ENCODE data around the gene PAX8. TPM values are rescaled to one million over a fixed set of nuclear protein-coding genes. Genes with fewer than 3 reads are reported as not detected.

The PAX8 gene
- total RNA-seq, 1 donor from 2014 or later: 1.2 TPM

DNA sequence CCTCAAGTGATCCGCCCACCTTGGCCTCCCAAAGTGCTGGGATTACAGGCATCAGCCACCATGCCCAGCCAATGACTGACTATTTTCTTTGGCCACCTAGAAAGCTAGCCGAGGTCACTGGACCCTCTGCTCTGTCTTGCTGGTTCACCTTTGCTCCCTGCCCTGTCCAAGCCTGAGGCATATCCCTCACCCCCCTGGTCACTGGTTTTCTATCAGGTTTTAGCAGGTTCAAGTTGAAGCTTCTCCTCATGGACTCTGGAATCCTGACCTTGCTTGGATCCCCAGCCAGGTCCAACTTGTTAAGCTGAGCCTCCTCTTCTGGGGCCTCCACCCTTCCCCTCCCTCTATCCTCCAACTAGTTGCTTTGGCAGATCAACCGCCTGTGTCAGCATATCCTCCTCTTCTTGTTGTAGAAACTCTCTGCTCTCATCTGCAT lies 33.4 kb downstream of the PAX8 start:
- Histone ChIP-seq H3K36me3 (no peaks in the 10 kb centered on the region), H3K27ac (no peak overlapping the region), H3K4me3 (no peak overlapping the region), H3K27me3 (ENCODE audit: low read depth) (no peaks in the 10 kb centered on the region), H3K4me1 (peaks cover 19% of the 10 kb centered on the region), H3K9me3 (no peaks in the 10 kb centered on the region)
- intact Hi-C loops (cut with DNase I): no loop called here
- ATAC-seq (no peak), DNase-seq (no peak)
- TF ChIP-seq, protein P1, sequence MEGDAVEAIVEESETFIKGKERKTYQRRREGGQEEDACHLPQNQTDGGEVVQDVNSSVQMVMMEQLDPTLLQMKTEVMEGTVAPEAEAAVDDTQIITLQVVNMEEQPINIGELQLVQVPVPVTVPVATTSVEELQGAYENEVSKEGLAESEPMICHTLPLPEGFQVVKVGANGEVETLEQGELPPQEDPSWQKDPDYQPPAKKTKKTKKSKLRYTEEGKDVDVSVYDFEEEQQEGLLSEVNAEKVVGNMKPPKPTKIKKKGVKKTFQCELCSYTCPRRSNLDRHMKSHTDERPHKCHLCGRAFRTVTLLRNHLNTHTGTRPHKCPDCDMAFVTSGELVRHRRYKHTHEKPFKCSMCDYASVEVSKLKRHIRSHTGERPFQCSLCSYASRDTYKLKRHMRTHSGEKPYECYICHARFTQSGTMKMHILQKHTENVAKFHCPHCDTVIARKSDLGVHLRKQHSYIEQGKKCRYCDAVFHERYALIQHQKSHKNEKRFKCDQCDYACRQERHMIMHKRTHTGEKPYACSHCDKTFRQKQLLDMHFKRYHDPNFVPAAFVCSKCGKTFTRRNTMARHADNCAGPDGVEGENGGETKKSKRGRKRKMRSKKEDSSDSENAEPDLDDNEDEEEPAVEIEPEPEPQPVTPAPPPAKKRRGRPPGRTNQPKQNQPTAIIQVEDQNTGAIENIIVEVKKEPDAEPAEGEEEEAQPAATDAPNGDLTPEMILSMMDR (IDR thresholded peaks at IDR 0.05): no peak

DNA sequence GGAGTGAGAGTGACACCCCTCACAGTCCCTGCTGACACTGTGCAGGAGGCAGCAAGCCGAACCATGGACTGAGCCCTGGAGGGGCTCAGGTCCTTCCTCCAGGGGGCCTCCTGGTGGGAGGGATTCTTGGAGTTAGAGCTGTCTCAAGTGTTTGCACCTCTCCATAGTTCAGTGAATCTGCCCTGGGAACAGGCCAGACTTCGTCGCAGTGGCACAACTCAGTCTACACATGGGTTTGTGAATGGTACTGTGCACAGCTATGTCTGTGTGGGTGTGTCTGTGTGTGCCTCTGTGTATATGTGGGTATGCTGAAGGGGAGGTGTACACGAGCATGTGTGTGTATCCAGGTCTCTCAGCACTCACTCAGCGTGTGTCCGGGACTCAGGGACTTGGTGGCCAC lies 36.4 kb downstream of the PAX8 start:
- H3K4me3 ChIP-seq: no peak overlapping the region
- no peak for ATAC-seq
- TF ChIP-seq, protein P1 (IDR thresholded peaks at IDR 0.05): no peak
- intact Hi-C loops (cut with DNase I): no loop called here
- H3K27ac ChIP-seq: no peak overlapping the region
- no peaks in the 10 kb centered on the region for H3K36me3 ChIP-seq
- no peak for DNase-seq
- no peaks in the 10 kb centered on the region for H3K9me3 ChIP-seq
- H3K4me1 ChIP-seq: peaks cover 25% of the 10 kb centered on the region
- no peaks in the 10 kb centered on the region for H3K27me3 ChIP-seq (ENCODE audit: low read depth)

DNA sequence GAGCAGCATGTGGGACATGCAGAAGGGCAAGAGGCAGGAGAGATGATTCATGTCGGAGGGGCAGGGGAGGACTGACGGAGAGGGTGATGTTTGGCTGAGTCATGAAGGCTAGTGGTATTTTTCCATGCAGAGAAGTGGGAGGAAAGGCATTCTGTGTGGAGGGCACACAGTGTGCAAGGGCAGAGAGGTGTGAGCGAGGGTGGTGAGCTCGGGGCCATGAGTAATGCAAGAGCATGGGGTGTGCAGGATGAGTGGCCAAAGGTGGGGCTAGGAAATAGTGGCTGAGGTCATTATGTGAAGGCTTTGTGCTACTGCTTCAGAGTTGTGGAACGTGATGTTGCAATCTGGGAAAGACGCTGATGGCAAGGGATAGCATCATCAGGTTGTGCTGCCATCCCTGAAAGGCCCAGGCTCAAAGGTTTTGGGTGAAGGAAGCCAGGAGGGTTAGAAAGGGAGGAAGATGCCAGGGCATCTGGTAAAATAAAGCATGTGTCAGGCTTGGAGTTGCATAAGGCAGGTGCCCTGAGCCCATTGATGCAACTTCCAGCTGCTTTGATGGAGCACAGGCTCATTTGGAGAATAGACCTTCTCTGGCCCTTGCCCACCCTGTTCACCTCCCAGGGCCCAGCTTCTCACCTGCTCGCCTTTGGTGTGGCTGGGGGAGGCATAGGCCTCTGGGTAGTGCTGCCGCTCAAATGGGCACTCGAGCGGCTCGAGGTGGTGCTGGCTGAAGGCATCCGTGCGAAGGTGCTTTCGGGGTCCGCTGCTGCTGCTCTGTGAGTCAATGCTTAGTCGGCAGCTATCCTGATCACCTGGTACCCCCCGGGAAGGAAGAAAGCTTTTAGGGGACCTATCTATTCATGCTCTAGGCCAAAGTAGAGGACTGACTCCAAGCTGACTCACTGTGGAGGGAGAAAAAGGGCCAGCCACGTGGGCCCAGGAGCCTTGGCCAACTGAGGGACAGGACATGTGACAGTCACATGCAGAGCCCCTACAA lies 37.5 kb downstream of the PAX8 start:
- TF ChIP-seq, protein P1 (IDR thresholded peaks at IDR 0.05): no peak
- intact Hi-C loops (cut with DNase I): no loop called here
- Histone ChIP-seq H3K36me3 (no peaks in the 10 kb centered on the region), H3K9me3 (no peaks in the 10 kb centered on the region), H3K27ac (peak overlapping the region; percentile 5), H3K4me1 (peaks cover 25% of the 10 kb centered on the region), H3K4me3 (no peak overlapping the region), H3K27me3 (ENCODE audit: low read depth) (no peaks in the 10 kb centered on the region)
- DNase-seq: no peak
- ATAC-seq: peak; percentile 83 to 84

DNA sequence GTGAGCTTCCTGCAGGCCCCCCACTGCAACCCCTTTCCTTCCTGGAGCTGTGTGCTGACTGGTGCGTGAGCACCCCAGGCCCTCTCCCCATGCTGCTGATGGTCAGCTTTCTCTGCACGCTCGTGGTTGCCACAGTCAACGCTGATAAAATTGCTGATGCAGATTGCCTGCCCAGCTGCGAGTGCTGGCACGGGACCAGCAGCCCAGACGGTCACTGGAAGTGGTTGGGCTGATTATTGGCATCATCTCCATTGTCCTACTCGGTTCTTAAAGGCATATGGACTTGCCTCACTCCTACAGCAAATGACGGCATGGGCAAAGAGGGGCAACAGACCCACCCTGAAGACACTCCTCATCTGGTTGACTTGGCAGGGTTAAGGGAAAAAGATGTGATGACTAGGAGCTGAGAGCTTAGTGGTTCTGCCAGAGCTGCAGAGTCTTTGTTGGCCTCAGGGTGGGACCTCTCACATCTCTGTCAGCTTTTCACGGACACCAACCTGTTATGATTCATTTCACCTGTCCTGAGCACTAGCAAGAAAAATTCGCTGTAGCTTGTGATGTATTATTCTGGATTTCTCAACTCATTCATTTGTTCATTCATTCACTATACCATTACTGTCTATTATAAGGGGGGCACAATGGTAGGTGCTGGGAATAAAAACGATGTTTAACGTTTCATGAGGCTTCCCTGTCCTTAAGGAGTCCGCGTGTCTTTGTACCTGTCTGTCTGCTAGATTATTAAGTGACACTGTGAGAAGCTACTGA lies 38.4 kb downstream of the PAX8 start:
- intact Hi-C loops (cut with DNase I): no loop called here
- Histone ChIP-seq H3K4me3 (no peak overlapping the region), H3K27ac (peak overlapping the region; percentile 5), H3K9me3 (no peaks in the 10 kb centered on the region), H3K27me3 (ENCODE audit: low read depth) (no peaks in the 10 kb centered on the region), H3K36me3 (no peaks in the 10 kb centered on the region), H3K4me1 (peaks cover 25% of the 10 kb centered on the region)
- ATAC-seq (peak; percentile 41 to 58), DNase-seq (peak; percentile 81)
- TF ChIP-seq, protein P1 (IDR thresholded peaks at IDR 0.05): no peak
